Hepatocyte (in vitro differentiated cells): ENCODE data around the gene DENND2D.

Experiments
- EZH2 ChIP-seq: fragments of 200-600 bp; sonication (generic); IDR thresholded peaks from 2 replicates; pipeline ENCODE4 v1.6.1; 2016; ENCODE audit warnings: antibody characterized with exemption, mild to moderate bottlenecking, borderline replicate concordance
- EZH2phosphoT487 ChIP-seq: fragments of 200-600 bp; sonication (generic); IDR thresholded peaks from one replicate; pipeline ENCODE4 v1.6.1; 2018; ENCODE audit warnings: antibody characterized with exemption, mild to moderate bottlenecking, low read depth, moderate library complexity; ENCODE audit not compliant: unreplicated experiment, severe bottlenecking
- TF ChIP-seq, protein P1 (sequence below): fragments of 200-600 bp; sonication (generic); IDR thresholded peaks from 2 replicates; pipeline ENCODE4 v1.5.1; 2016; ENCODE audit warnings: antibody characterized with exemption, mild to moderate bottlenecking; ENCODE audit not compliant: poor library complexity

DNA sequence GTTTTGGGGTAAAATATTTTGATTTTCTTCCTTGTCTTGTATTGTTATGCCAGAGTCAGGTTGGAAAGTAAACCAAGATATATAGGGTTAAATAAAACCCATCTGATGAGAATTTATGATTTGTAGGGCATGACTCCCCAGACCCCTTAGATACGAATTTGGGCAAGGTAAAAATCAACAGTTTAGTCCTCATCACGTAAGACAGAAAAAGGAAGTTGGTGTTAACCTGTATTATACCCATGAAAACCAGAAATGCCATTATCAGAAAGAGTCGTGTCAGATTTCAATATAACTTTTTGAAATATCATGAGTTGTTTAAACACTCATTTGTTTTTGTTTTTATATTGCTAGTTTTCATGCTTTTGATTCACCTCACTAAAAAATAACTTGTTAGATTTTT lies 48.6 kb downstream of the DENND2D start:
- TF ChIP-seq EZH2 (no peak), EZH2phosphoT487 (no peak)
- TF ChIP-seq, protein P1, sequence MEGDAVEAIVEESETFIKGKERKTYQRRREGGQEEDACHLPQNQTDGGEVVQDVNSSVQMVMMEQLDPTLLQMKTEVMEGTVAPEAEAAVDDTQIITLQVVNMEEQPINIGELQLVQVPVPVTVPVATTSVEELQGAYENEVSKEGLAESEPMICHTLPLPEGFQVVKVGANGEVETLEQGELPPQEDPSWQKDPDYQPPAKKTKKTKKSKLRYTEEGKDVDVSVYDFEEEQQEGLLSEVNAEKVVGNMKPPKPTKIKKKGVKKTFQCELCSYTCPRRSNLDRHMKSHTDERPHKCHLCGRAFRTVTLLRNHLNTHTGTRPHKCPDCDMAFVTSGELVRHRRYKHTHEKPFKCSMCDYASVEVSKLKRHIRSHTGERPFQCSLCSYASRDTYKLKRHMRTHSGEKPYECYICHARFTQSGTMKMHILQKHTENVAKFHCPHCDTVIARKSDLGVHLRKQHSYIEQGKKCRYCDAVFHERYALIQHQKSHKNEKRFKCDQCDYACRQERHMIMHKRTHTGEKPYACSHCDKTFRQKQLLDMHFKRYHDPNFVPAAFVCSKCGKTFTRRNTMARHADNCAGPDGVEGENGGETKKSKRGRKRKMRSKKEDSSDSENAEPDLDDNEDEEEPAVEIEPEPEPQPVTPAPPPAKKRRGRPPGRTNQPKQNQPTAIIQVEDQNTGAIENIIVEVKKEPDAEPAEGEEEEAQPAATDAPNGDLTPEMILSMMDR = no peak
